Measurements from ENCODE around the gene ID1.
"Not testable (repeated sequence)": the region's sequence is repeated elsewhere in the genome, so short reads cannot be mapped to it uniquely, and the experiment has no call there.

Gene ID1

DNA sequence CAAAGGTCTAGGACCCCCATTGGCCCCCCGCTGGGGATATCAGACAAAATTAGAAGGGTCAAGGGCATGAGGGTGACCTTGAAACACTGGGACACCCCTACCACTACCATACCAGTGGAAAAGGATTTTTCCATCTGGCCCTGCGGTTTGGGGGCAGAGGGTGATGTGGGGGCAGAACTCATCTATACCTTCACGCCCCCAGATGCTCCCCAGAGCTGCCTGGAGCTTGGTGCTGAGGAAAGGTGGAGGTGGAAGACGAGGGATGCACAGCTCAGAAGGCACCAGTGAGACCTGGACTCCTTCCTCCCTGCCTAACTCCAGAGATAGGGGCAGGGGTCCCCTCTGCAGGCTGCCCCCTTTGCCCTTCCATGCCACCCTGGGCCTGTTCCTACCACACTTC is 33.7 kb downstream of the ID1 start:
- no peak for DNase-seq

GRCh38 chr20:31640259-31640658 is 35.2 kb downstream of the ID1 start:
- no peak for DNase-seq

- DNase-seq = no peak
These were observed 36.3 kb downstream of the ID1 start for GRCh38 chr20:31641391-31641790.

DNA sequence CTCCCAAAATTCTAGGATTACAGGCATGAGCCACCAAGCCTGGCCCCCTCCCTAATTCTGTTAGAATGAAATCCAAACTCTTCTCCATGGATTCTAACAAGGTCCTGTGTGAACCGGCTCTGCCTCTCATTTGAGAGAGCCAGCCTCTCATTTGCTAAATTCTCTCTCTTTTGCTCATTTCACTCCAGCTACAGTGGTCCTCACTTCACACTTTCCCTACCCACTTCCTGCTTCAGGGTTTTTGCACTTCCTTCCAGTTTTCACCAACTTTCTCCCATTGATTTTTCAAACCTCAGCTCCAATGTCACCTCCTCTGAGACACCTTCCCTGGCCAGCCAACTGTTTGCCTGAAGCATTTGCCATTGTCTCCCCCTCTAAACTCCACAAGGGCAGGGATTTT is 37.7 kb downstream of the ID1 start:
- no peak for DNase-seq

- no peak for DNase-seq
These were observed 38.4 kb downstream of the ID1 start for GRCh38 chr20:31643522-31643921.

GRCh38 chr20:31644701-31645100 is 39.6 kb downstream of the ID1 start:
- DNase-seq = no peak

DNA sequence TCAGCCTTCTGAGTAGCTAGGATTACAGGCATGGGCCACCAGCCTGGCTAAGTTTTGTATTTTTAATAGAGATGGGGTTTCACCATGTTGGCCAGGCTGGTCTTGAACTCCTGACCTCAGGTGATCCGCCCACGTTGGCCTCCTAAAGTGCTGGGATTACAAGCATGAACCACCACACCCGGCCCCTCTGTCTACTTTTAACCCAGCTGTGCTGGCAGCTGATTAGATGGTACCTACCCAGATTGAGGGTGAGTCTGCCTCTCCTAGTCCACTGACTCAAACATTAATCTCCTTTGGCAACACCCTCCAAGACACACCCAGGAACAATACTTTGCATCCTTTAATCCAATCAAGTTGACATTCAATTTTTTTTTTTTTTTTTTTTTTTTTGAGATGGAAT is 43.0 kb downstream of the ID1 start:
- not testable (repeated sequence) for DNase-seq

DNA sequence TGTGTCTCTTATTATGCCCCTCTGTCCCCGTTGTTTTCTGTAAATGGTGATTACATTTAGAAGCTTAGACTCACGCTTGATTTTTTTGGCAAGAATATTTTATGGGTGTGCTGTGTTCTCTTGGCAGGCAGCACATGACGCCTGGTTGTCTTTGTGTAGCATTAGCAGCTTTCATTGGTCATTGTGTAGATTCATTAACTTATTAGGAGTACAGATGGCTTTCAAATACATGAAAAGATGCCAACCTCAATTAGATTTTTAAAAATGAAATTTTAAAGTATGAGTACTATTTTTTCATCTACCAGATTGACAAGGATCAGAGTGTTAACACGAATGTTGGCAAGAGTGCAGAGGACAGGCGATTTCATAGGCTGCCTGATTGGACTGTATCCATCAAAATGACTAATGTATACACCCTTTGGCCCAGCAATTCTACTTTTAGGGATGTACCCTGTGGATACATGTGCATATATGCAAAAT is 47.9 kb downstream of the ID1 start:
- DNase-seq = no peak

- DNase-seq = no peak
These were observed 48.5 kb downstream of the ID1 start for GRCh38 chr20:31653561-31653960.

DNA sequence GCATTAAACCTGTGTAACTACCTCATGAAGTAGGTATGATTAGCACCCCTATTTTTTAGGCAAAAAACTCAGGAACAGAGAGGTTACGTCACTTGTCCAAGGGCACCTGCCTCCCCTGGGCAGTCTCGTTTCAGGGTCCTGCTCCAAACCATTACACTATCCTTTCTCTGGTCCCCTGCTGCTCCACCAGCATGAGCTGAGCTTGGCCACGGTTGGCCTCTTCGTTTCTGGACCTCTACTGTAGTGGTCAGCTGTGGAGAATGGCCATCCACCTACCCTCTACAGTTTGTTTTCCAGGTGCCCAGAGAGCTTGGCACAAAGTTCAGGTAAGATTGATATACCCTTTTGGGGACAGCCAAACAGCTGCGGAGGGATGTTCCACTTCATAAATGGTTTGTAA is 49.4 kb downstream of the ID1 start:
- no peak for DNase-seq

Measured in NCI-H2029 treated with DMSO at 0.1 percent for 48 hours (cell line).